HG03139 (cell line): ENCODE results near the gene ARL17B.
A peak's percentile ranks its signal among the peaks of the same experiment; 100 is the strongest.
"Not testable (repeated sequence)": the region's sequence is repeated elsewhere in the genome, so short reads cannot be mapped to it uniquely, and the experiment has no call there.

Experiments used
- ATAC-seq: cut with Tn5 transposase; IDR thresholded peaks from one replicate; pipeline ENCODE4 v1.9.1; 2021; ENCODE audit not compliant: unreplicated experiment

ARL17B gene

GRCh38 chr17:46252804-46253203 lies 108.8 kb downstream of the ARL17B start:
- not testable (repeated sequence) for ATAC-seq

GRCh38 chr17:46249153-46249552 lies 112.4 kb downstream of the ARL17B start:
- ATAC-seq, result not testable (repeated sequence)

- ATAC-seq, result not testable (repeated sequence)
Measured at GRCh38 chr17:46244949-46245768, 116.4 kb downstream of the ARL17B start.

GRCh38 chr17:46244339-46244913 lies 117.1 kb downstream of the ARL17B start:
- not testable (repeated sequence) for ATAC-seq

GRCh38 chr17:46243928-46244327 lies 117.6 kb downstream of the ARL17B start:
- not testable (repeated sequence) for ATAC-seq

GRCh38 chr17:46243505-46243904 lies 118.1 kb downstream of the ARL17B start:
- ATAC-seq, result not testable (repeated sequence)

- not testable (repeated sequence) for ATAC-seq
Measured at GRCh38 chr17:46231359-46231758, 130.2 kb downstream of the ARL17B start.

GRCh38 chr17:46225274-46225794 lies 136.2 kb downstream of the ARL17B start:
- ATAC-seq, result peak; percentile 96

- peak; percentile 40 for ATAC-seq
Measured at GRCh38 chr17:46224864-46225263, 136.7 kb downstream of the ARL17B start.
